NCI-H774 (cell line): ENCODE measurements around the gene PHACTR4.
"Not testable (repeated sequence)": the region's sequence is repeated elsewhere in the genome, so short reads cannot be mapped to it uniquely, and the experiment has no call there.

Source experiments
- DNase-seq: peaks from one replicate; lab custom pipeline; 2025; lab: John Stamatoyannopoulos, UW

The PHACTR4 gene

DNA sequence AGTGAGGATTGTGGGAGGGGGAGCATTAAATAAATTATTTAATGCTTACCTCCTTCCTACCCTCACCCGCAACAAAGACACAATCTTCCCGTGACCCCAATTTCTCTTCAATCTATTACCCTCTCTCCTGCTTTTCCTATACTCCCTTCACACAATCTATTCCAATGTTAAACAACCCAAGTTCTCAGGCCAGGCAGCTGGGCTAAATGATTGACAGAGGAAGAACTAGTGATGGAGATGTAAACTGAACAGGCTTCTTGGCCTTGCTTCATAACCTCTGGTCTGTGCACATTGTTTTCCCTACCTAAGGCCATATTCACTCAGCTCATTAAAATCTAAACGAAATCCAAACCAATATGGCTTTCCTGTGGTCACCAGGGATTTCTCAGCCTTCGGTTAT lies 132.4 kb downstream of the PHACTR4 start:
- no peak for DNase-seq

DNA sequence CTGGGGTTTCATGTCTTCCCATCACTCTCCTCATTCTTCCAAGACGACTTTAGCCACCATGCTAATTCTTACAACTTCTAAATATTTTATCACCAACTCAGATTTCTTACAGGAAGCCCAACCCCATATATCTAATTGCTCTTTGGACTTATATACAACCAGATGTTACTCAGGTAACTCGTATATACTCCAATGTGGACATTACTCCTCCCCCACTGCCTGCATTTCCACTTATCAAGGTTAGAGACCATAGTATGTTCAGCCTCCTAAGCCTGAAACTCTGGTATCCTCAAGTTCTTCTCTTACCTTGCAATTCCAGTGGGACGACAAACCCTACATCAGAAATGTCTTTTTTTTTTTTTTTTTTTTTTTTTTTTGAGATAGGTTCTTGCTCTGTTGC lies 133.6 kb downstream of the PHACTR4 start:
- DNase-seq, result no peak

DNA sequence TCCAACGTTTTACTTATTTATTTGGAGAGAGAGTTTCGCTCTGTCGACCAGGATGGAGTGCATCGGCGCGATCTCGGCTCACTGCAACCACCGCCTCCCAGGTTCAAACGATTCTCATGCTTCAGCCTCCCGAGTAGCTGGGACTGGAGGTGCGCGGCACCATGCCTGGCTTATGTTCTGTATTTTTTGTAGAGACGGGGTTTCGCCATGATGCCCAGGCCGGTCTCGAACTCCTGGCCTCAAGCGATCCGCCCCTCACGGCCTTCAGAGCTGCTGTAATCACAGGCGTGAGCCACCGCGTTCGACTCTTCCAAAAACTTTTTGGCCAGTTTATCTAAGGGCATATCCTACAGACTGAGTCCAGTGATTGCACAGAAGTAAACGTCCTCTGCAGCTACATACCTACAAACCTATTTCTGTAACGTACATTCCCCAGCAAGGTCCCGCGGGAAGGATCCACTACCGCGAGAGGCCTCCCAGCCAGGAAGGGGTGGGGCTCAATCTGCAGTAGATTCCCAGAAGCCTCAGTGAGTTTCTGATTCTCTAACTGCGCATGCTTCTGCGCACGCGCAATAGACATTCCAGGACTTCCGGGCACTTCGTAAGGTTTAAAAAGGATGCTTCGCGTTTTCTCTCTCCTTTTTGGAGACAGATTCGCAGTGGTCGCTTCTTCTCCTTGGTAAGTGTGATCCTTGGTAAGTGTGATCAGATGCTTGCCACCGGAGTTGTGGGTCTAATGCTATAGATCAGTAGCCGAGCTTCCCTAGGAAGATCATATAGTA lies 136.1 kb downstream of the PHACTR4 start, which contains the start of gene RCC1:
TSS of gene RCC1 (plus strand) at position 638 of the 782 bp plus-strand sequence. CDS start 23,824 bp downstream, outside the sequence.
- peak; percentile 87 for DNase-seq

DNA sequence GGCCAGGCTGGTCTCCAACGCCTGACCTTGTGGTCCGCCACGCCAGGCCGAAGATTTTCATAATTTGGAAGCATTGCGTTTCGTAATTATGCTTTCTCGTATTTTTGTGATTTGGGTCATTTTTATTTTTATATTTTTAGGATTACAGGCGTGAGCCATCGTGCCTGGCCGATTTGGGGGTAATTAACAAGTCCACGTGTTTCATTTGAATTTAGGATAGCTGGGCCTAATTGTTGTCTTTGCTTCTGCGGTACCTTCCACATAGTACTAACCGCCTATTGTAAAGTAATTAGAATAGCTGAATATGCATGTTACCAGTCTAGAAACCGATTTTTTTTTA lies 137.3 kb downstream of the PHACTR4 start:
- no peak for DNase-seq

DNA sequence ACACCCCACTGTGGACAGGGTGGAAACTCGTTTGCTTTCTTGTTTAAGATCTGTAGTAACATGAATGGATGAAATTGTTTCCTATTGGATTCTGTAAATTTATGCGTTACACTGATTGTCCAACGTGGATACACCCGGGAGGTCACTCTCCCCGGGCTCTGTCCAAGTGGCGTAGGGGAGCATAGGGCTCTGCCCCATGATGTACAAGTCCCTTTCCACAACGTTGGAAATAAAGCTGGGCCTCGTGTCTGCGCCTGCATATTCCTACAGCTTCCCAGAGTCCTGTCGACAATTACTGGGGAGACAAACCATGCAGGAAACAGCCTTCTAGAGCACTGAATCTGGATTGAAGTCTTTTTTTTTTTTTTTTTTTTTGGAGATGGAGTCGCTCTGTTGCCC lies 137.7 kb downstream of the PHACTR4 start:
- no peak for DNase-seq

DNA sequence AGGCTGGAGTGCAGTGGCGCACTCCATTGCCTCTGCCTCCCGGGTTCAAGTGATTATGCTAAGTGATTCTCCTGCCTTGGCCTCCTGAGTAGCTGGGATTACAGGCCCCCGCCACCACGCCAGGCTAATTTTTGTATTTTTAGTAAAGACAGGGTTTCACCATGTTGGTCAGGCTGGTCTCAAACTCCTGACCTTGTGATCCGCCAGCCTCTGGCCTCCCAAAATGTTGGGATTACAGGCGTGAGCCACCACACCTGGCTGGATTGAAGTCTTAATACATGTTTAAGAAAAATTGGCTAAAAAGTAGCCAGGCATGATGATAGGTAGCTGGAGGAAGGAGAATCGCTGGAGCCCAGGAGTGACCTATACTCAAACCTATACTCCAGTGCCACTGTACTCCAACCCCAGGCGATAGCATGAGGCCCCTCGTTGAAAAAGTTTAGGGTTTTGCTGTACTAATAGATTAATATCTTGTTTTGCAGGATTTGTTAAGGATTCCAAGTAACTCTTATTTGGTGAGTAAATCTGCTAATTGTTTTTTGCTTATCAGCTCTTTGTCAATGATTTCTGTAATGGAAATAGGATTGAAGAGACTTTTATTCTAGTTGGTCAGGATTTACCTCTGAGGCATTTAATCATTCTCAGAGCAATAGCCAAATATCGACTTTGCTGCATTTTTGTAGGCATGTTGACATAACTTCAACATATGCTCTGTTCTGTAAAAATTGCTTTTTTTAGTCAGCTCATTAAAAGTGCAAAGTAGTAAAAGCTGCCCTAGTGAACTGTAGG lies 138.3 kb downstream of the PHACTR4 start:
- no peak for DNase-seq

DNA sequence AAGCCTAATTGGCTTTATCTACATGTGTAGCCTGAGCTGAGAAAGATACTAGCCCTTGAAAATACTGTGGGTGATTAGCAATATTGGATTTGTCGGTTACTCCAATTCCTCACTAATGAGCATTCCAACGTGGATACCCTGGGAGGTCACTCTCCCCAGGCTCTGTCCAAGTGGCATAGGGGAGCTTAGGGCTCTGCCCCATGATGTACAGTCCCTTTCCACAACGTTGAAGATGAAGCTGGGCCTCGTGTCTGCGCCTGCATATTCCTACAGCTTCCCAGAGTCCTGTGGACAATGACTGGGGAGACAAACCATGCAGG lies 138.9 kb downstream of the PHACTR4 start:
- DNase-seq, result no peak

DNA sequence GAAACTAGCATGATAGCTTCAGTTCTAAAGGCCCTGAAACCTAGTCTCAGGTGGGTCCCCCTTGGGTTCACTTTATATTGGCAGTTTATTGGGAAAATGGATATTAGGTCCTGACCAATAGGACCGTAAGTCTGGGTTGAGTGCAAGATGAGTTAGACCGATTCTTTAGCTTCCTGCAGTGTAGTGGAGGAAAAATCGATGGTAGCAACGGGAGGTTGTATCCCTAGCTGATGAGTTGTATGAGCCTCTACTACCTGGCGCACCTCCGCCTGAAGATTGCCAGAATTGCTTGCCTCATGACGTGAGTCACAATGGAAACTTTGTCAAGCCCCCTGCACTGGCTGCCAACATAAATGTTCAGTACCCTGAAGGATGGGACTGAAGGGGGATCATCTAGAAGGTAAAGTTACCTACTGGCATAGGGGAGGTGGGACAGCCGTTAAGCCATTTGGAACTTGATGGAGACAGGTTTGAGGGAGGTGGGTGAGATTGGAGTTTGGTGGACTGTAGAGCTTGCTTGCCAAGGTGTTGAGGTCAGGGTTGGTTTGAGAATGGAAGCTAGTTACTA lies 140.2 kb downstream of the PHACTR4 start:
- DNase-seq, result no peak

DNA sequence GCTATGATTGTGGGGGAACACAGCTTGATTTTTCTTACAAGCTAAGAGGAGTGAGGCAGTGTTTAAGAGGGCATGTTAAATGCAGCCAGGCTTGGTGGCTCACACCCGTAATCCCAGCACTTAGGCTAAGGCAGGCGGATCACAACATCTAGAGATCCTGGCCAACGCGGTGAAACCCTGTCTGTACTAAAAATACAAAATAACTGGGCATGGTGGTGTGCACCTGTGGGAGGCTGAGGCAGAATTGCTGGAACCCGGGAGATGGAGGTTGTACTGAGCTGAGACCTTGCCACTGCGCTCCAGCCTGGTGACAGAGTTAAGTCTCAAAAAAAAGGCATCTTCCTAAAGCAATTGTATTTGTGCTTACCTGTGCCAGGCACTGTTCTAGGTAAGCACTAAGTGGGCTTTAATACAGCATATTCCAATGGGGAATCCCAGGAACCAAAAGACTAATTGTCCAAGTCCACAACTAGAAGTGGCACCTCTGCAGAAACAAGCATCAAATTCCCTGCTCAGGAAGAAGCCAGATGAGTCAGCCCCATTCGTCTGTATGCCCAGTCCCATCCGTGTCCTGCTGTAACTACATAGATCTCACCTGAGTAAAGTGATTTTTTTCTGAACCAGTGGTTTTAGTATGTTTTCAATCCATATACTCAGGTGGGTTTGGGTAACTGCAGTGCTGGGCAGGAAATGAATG lies 140.9 kb downstream of the PHACTR4 start:
- no peak for DNase-seq

DNA sequence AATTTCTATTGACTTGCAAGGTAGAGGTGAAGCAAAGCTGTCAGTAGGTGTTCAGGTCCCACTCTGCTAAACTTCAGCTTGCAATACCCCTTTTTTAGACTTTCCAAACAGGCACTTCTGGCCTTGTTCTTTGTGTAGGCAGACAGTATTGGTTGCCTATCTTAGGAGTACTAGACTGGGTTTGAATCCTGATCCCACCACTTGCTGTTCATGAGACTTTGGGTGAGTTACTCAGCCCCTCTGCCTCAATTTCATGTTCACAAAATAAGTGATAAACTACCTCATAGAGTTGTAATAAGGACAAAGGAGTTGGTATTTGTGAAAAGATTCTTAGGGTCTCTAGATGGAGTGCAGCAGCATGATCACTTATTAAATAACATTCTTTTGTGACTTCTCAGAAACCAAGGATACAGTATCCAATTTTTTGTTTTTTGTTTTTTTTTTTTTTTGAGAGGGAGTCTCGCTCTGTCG lies 141.5 kb downstream of the PHACTR4 start:
- no peak for DNase-seq

DNA sequence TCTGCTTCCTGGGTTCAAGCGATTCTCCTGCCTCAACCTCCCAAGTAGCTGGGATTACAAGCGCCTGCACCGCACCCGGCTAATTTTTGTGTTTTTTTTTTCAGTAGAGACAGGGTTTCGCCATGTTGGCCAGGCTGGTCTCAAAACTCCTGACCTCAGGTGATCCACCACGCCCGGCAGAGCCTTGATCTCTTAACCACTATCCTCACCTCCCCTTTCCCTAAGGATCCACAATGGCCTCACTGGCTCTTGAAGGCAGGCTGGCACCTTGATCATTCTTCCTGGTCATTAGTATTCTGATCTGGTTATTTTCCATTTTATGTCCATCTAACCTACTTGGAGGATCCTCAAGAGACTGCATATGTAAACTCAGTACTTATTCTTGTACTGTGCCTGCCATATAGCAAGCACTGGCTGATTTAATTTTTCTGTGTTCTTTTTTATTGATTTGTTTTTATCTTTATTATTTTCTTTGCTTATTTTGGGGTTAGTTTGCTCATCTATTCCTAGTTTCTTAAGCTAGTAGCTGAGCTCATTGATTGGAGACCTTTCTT lies 142.6 kb downstream of the PHACTR4 start:
- no peak for DNase-seq

DNA sequence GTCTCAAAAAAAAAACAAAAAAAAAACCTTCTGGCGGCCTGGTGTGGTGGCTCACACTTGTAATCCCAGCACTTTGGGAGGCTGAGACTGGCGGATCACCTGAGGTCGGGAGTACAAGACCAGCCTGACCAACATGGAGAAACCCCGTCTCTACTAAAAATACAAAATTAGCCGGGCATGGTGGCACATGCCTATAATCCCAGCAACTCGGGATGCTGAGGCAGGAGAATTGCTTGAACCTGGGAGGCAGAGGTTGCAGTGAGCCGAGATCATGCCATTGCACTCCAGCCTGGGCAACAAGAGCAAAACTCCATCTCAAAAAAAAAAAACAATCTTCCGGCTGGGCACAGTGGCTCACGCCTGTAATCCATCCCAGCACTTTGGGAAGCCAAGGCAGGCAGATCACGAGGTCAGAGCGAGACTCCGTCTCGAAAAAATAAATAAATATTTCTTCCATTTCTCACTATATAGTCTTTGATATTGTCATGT lies 144.9 kb downstream of the PHACTR4 start:
- DNase-seq, result not testable (repeated sequence)

DNA sequence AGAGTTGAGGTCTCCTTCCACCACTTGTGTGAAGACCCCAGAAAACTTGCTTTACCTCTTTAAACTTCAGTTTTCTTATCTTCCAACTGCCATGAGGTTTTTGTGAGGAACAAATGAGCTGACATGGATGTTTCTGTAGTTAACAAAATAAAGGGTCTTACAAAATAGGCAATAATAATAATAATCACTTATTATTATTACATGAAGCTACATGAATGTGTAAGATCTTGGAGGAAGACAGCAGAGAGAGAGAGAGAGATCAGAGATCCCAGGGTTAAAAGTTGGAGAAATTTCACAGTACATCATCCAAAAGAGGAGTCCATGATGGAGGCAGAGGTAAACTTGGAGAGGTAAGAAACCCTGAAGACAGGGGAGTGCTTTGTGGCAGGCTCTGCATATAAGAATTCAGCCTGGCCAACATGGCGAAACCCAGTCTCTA lies 147.0 kb downstream of the PHACTR4 start:
- no peak for DNase-seq

DNA sequence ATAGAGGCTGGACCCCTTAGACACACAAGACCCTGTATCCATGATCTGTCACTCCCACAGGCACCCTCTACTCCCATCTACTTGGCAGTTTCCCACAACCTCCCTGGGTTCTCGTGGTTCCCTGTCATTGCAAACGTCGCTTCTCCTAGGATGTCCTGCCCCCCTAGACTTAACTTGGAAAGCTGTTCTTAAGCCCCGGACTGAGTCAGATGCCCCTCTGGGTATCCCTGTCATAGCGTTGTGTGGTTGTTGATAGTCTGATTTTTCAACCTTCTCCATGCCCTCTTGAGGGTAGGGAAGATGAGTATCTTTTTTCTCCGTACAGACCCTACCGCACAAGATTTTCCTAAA lies 148.1 kb downstream of the PHACTR4 start:
- DNase-seq, result no peak

DNA sequence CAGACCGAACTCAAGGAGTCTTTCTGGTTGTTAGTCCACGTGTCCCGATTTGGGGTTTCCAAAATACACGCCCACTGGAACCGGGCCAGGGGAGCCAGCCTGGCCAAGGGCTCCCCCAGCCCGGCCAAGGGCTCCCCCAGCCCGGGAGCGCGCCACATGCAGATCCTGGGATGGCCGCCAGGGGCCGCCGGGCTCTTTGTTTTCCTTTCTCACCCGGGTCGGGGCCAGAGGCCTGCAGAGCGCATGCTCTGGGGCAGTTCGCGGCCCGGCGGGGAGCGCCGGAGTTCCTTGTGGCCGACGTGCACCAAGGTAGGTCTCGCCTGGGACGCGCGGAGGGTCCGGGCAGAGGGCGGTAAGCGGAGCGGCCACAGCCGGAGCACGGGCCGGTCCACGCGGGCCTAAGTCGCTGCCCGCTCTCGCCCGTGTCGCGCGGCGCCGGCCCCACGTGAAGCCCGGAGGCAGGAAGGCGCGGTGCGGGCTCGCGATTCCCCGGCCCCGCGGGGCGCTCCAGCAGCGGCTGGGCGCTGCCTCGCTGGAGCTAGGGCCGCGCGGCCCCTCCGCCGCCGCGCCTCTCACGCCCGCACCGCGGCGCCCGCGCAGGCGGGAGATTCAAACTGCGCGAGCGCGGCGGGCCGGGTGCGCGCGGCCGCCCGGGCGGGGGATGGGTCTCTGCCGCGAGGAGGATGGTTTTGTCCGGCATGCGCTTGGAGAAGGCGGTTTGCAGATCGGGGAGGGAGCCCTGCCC lies 148.6 kb downstream of the PHACTR4 start:
- DNase-seq, result peak; percentile 48

DNA sequence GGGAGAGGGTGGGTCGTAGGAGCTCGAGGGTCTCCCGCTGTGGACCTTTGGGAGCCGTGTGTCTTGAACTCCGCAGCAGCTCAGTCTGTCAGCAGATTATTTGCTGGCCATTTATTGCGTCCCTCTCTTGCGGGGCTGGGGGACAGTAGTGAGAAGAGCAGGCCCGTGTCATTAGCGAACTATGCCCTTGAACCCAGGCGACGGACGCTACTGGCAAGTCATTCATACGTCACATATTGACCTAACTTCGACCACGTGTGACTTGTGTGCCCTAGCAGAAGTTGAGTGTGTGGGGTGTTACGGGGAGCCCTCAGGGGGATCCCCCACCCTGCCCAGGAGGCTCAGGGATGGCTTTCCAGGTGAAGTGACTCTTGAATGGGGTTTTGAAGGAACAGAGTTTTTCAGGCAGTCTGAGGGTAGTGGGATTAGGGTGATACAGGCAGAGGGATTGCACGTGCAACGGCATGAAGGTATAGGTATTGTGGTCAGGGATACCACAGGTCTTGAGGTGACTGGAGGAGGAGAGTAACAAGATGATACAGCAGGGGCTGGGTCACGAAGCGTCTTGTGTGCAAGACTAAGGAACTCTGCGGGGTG lies 149.3 kb downstream of the PHACTR4 start:
- peak; percentile 0 for DNase-seq

DNA sequence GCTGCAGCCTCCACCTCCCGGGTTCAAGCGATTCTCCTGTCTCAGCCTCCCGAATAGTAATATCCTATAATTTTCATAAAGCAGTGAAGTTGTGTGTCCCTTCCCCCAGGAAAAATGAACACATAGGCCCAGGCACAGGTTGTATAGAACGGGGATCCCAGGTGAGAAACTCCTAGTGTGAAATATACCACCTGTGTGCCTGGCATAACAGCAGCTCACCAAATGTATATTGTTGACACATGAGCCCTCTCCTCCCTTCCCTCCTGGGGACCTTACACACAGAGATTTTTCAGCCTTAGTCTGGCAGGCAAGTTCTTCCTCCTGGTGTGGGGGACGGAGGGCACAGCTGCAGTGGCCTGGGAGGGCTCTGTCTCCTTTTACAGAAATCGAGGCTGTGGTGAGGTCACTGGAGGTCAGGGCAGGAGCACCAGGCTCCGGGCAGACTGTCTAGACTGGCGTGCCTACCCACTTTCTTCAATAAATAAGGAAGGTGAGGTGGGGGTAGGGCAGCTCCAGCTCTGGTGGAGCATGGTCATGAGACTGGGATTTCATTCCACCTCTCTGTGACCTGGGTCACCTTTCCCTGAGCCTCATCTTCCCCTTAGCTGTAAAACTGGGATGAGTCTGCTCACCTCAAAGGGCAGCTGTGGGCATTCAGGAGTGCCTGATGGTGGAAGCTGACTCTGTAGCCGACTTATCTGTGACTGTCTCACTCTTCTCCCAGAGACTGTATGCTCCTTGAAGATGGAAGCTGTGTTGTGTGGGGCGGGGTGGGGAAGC lies 150.6 kb downstream of the PHACTR4 start:
- DNase-seq, result no peak

DNA sequence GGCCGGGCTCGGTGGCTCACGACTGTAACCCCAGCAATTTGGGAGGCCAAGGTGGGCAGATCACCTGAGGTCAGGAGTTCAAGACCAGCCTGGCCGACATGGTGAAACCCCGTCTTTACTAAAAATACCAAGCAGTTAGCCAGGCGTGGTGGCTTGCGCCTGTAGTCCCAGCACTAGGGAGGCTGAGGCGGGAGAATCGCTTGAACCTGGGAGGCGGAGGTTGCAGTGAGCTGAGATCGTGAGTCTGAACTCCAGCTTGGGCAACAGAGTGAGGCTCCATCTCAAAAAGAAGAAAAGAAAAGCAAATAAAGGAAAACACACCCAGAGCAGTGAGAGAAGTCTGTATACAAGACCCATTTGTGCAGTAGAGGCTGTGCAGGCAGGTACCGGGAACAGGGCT lies 151.3 kb downstream of the PHACTR4 start:
- DNase-seq, result not testable (repeated sequence)

DNA sequence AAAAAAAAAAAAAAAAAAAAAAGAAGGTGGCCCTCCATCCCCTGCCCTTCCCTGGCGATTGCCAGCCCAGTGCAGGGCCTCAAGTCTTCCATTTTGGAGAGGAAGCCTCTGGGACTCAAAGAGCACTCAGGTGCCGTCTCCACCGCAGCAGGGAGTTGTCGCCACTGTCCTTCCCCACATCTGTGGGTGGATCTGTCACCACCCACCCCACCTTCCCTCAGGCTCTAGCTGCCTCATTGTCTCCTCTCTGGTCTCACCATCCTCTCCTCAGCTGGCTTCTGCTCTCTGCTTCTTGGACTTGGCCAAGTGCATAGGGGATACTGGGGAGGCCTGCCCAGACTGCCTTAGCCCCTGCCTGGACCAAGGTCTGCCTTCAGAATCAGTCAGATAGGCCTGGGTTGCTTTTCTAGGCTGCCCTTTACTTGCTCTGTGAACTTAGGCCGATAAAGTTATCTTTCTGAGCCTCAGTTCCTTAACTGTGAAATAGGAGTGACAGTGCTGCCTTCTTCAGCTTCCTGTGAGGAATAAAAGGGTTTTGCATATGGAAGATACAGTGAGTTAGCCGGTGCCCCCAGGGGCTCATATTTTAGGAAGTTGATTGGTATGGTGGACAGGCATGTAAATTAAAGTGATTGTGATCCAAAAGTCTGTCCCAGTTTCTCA lies 152.1 kb downstream of the PHACTR4 start:
- no peak for DNase-seq

DNA sequence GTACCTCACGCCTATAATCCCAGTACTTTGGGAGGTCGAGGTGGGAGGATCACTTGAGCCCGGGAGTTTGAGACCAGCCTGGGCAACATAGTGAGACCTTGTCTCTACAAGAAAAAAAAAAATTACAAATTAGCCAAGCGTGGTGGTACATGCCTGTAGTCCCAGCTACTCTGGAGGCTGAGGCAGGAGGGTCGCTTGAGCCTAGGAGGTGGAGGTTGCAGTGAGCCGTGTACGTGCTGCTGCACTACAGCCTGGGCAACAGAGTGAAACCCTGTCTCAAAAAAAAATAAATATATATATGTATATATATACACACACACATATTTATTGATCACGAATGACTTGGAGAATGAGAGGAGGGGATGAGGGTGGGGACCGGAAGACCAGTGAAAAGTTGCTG lies 153.0 kb downstream of the PHACTR4 start:
- not testable (repeated sequence) for DNase-seq
